Bone marrow (tissue), 2 donors: ENCODE data around the gene NCAM2.
A peak's percentile ranks its signal among the peaks of the same experiment; 100 is the strongest.

Experiments
- DNase-seq, 2 donors: peaks; one replicate each; lab custom pipeline; 2025; lab: John Stamatoyannopoulos, UW

NCAM2 gene

GRCh38 chr21:21226472-21226871, 228.3 kb downstream of the NCAM2 start:
- no peak for DNase-seq

GRCh38 chr21:21230672-21231071, 232.5 kb downstream of the NCAM2 start:
- DNase-seq: no peak

- DNase-seq: no peak
Observed at GRCh38 chr21:21231913-21232312, 233.7 kb downstream of the NCAM2 start.

GRCh38 chr21:21232320-21232719, 234.1 kb downstream of the NCAM2 start:
- DNase-seq: peak in 1 of 2 donors; percentile 60

GRCh38 chr21:21233051-21233450, 234.8 kb downstream of the NCAM2 start:
- no peak for DNase-seq

GRCh38 chr21:21236996-21237395, 238.8 kb downstream of the NCAM2 start:
- no peak for DNase-seq

- DNase-seq: no peak
Observed at GRCh38 chr21:21238629-21239400, 240.6 kb downstream of the NCAM2 start.

GRCh38 chr21:21241391-21241790, 243.2 kb downstream of the NCAM2 start:
- no peak for DNase-seq

- peak in 1 of 2 donors; percentile 10 for DNase-seq
Observed at GRCh38 chr21:21246007-21246406, 247.8 kb downstream of the NCAM2 start.

- no peak for DNase-seq
Observed at GRCh38 chr21:21247424-21247823, 249.2 kb downstream of the NCAM2 start.

- no peak for DNase-seq
Observed at GRCh38 chr21:21262048-21262447, 263.8 kb downstream of the NCAM2 start.

- no peak for DNase-seq
Observed at GRCh38 chr21:21268061-21268471, 269.9 kb downstream of the NCAM2 start.

- DNase-seq: no peak
Observed at GRCh38 chr21:21268885-21269284, 270.7 kb downstream of the NCAM2 start.

GRCh38 chr21:21279193-21279901, 281.1 kb downstream of the NCAM2 start:
- DNase-seq: no peak

GRCh38 chr21:21283810-21284209, 285.6 kb downstream of the NCAM2 start:
- DNase-seq: no peak

- DNase-seq: peak in 1 of 2 donors; percentile 12
Observed at GRCh38 chr21:21286170-21286798, 288.1 kb downstream of the NCAM2 start.

GRCh38 chr21:21290751-21291150, 292.5 kb downstream of the NCAM2 start:
- no peak for DNase-seq

GRCh38 chr21:21291883-21292569, 293.8 kb downstream of the NCAM2 start:
- no peak for DNase-seq

GRCh38 chr21:21295303-21295702, 297.1 kb downstream of the NCAM2 start:
- no peak for DNase-seq

- no peak for DNase-seq
Observed at GRCh38 chr21:21297211-21297610, 299.0 kb downstream of the NCAM2 start.

- no peak for DNase-seq
Observed at GRCh38 chr21:21301013-21301412, 302.8 kb downstream of the NCAM2 start.

- no peak for DNase-seq
Observed at GRCh38 chr21:21309510-21309909, 311.3 kb downstream of the NCAM2 start.
